IMR-90 (cell line): ENCODE data around the gene HECW1. TPM values are rescaled to one million over a fixed set of nuclear protein-coding genes. Genes with fewer than 3 reads are reported as not detected.

Experiments used
- ATAC-seq: fragments of 200-7000 bp; cut with Tn5 transposase; 2 replicates; pipeline ENCODE4 v1.9.1; 2020; ENCODE audit warnings: low read depth, mild to moderate bottlenecking, moderate library complexity
- BruUV-seq: library from RNA; stranded (reverse); fragments of 400-500 nt; replicated peaks from 2 replicates; lab custom pipeline; 2021; lab: Mats Ljungman, UMichigan
- CTCF ChIA-PET: fragments of 300-600 bp; formaldehyde crosslinking; extraction: SDS; loops from one replicate; lab custom pipeline; 2021; ENCODE audit warnings: antibody characterized with exemption; lab: Yijun Ruan, JAX
- POLR2A ChIA-PET: fragments of 300-600 bp; sonication (Branson Sonifier 250); formaldehyde crosslinking; loops from one replicate; lab custom pipeline; 2022; ENCODE audit warnings: antibody characterized with exemption; ENCODE audit not compliant: unreplicated experiment; lab: Charles Lee
- DNase-seq: peaks from one replicate; pipeline ENCODE4 v3.0.0; 2013
- H2AFZ ChIP-seq: replicated peaks from 2 replicates; pipeline ENCODE3; 2013; ENCODE audit warnings: low read length, mild to moderate bottlenecking; ENCODE audit not compliant: poor library complexity
- H2AK5ac ChIP-seq: 2 replicates; pipeline ENCODE4 v1.6.1; 2013; ENCODE audit warnings: low read depth, low read length, inconsistent platforms
- H2AK9ac ChIP-seq: replicated peaks from 2 replicates; pipeline ENCODE3; 2013; ENCODE audit warnings: mild to moderate bottlenecking, low read depth, low read length, moderate library complexity; ENCODE audit not compliant: poor library complexity
- H2BK120ac ChIP-seq: 2 replicates; pipeline ENCODE4 v1.6.1; 2013; ENCODE audit warnings: low read depth, low read length, inconsistent platforms
- H2BK15ac ChIP-seq: 3 replicates; pipeline ENCODE4 v1.6.1; 2013; ENCODE audit warnings: low read depth, low read length, inconsistent platforms
- H2BK20ac ChIP-seq: 2 replicates; pipeline ENCODE4 v1.6.1; 2013; ENCODE audit warnings: low read depth, mild to moderate bottlenecking, inconsistent platforms, low read length, moderate library complexity
- H2BK5ac ChIP-seq: 2 replicates; pipeline ENCODE4 v1.6.1; 2013; ENCODE audit warnings: mild to moderate bottlenecking, low read depth, low read length, inconsistent platforms; ENCODE audit not compliant: poor library complexity, severe bottlenecking
- H3K14ac ChIP-seq: replicated peaks from 2 replicates; pipeline ENCODE4 v1.6.1; 2013; ENCODE audit warnings: low read depth, low read length, inconsistent platforms
- H3K18ac ChIP-seq: 2 replicates; pipeline ENCODE4 v1.6.1; 2013; ENCODE audit warnings: low read depth, low read length, control low read depth
- H3K23ac ChIP-seq: 2 replicates; pipeline ENCODE4 v1.6.1; 2013; ENCODE audit warnings: low read depth, low read length, inconsistent platforms
- H3K27ac ChIP-seq: 2 replicates; pipeline ENCODE4 v1.5.1; 2013; ENCODE audit warnings: mild to moderate bottlenecking, control low read depth, low read length; ENCODE audit not compliant: insufficient read depth
- H3K27me3 ChIP-seq: 2 replicates; pipeline ENCODE4 v1.6.1; 2013; ENCODE audit warnings: low read length; ENCODE audit not compliant: control insufficient read depth, insufficient read depth
- H3K36me3 ChIP-seq: 2 replicates; pipeline ENCODE4 v1.6.1; 2013; ENCODE audit warnings: low read length, mixed read lengths; ENCODE audit not compliant: control insufficient read depth, insufficient read depth
- H3K4ac ChIP-seq: 2 replicates; pipeline ENCODE4 v1.6.1; 2013; ENCODE audit warnings: low read depth, low read length, inconsistent platforms
- H3K4me1 ChIP-seq: 2 replicates; pipeline ENCODE4 v1.6.1; 2013; ENCODE audit warnings: low read length, mixed read lengths; ENCODE audit not compliant: control insufficient read depth, insufficient read depth
- H3K4me2 ChIP-seq: 2 replicates; pipeline ENCODE4 v1.6.1; 2013; ENCODE audit warnings: low read depth, mild to moderate bottlenecking, control low read depth, low read length, moderate library complexity
- H3K4me3 ChIP-seq: 2 replicates; pipeline ENCODE4 v1.5.1; 2013; ENCODE audit warnings: low read depth, mild to moderate bottlenecking, control low read depth, low read length, moderate library complexity; ENCODE audit not compliant: insufficient read depth
- H3K56ac ChIP-seq: 2 replicates; pipeline ENCODE4 v1.6.1; 2013; ENCODE audit warnings: low read length, inconsistent platforms; ENCODE audit not compliant: insufficient read depth; ENCODE audit errors: extremely low read depth
- H3K79me1 ChIP-seq, 2 experiments: 2 replicates each; pipeline ENCODE4 v1.6.1; 2013; ENCODE audit warnings: low read length in 2 of 2, inconsistent platforms in 1 of 2, low read depth in 1 of 2
- H3K9ac ChIP-seq: 2 replicates; pipeline ENCODE4 v1.6.1; 2013; ENCODE audit warnings: low read depth, low read length, control low read depth
- H3K9me1 ChIP-seq: 2 replicates; pipeline ENCODE4 v1.6.1; 2013; ENCODE audit warnings: low read length, inconsistent platforms; ENCODE audit not compliant: insufficient read depth
- H3K9me3 ChIP-seq: 2 replicates; pipeline ENCODE4 v1.6.1; 2013; ENCODE audit warnings: low read length; ENCODE audit not compliant: control insufficient read depth, insufficient read depth
- H4K20me1 ChIP-seq: 2 replicates; pipeline ENCODE4 v1.6.1; 2013; ENCODE audit warnings: low read length, inconsistent platforms; ENCODE audit not compliant: insufficient read depth
- H4K5ac ChIP-seq: 2 replicates; pipeline ENCODE4 v1.6.1; 2013; ENCODE audit warnings: mild to moderate bottlenecking, low read depth, low read length, control low read depth
- H4K8ac ChIP-seq, 2 experiments: 2 replicates each; pipeline ENCODE4 v1.6.1; 2013; ENCODE audit warnings: low read depth in 2 of 2, low read length in 2 of 2, control low read depth in 1 of 2, inconsistent platforms in 1 of 2
- H4K91ac ChIP-seq: 2 replicates; pipeline ENCODE4 v1.6.1; 2013; ENCODE audit warnings: low read depth, low read length, inconsistent platforms; ENCODE audit not compliant: insufficient read depth
- BHLHE40 ChIP-seq: fragments of 150-350 bp; IDR thresholded peaks from 2 replicates; pipeline ENCODE4 v1.6.1; 2016; ENCODE audit warnings: mild to moderate bottlenecking, low read depth, low read length
- CHD1 ChIP-seq: IDR thresholded peaks from 2 replicates; pipeline ENCODE4 v1.6.1; 2012; ENCODE audit warnings: low read depth, low read length, improper control_type of control experiment
- CTCF ChIP-seq: conservative IDR thresholded peaks from 2 replicates; pipeline ENCODE4 v1.5.1; 2012; ENCODE audit warnings: mild to moderate bottlenecking, low read depth, low read length, improper control_type of control experiment
- FOS ChIP-seq: fragments of 150-350 bp; IDR thresholded peaks from 2 replicates; pipeline ENCODE4 v1.6.1; 2016; ENCODE audit warnings: low read depth, low read length
- MAFK ChIP-seq: IDR thresholded peaks from 2 replicates; pipeline ENCODE4 v1.6.1; 2012; ENCODE audit warnings: low read depth, low read length, improper control_type of control experiment
- MAZ ChIP-seq: IDR thresholded peaks from 2 replicates; pipeline ENCODE4 v1.6.1; 2012; ENCODE audit warnings: low read depth, mild to moderate bottlenecking, low read length, improper control_type of control experiment, moderate library complexity, borderline replicate concordance
- MXI1 ChIP-seq: IDR thresholded peaks from 2 replicates; pipeline ENCODE4 v1.6.1; 2012; ENCODE audit warnings: low read depth, mild to moderate bottlenecking, low read length, moderate library complexity, borderline replicate concordance
- NFE2L2 ChIP-seq: fragments of 150-350 bp; IDR thresholded peaks from 2 replicates; pipeline ENCODE4 v1.6.1; 2016; ENCODE audit warnings: low read depth, mild to moderate bottlenecking, low read length
- POLR2A ChIP-seq: IDR thresholded peaks from 2 replicates; pipeline ENCODE4 v1.6.1; 2012; ENCODE audit warnings: mild to moderate bottlenecking, low read depth, low read length
- RAD21 ChIP-seq: IDR thresholded peaks from 2 replicates; pipeline ENCODE4 v1.6.1; 2012; ENCODE audit warnings: low read length, improper control_type of control experiment
- RCOR1 ChIP-seq: IDR thresholded peaks from 2 replicates; pipeline ENCODE4 v1.6.1; 2012; ENCODE audit warnings: mild to moderate bottlenecking, low read length, improper control_type of control experiment; ENCODE audit not compliant: insufficient replicate concordance
- RFX5 ChIP-seq: IDR thresholded peaks from 2 replicates; pipeline ENCODE4 v1.8.0; 2012; ENCODE audit warnings: low read depth, mild to moderate bottlenecking, low read length, moderate library complexity
- SMC3 ChIP-seq: fragments of 150-350 bp; IDR thresholded peaks from 2 replicates; pipeline ENCODE4 v1.6.1; 2016; ENCODE audit warnings: low read depth, mild to moderate bottlenecking, antibody characterized with exemption, low read length, moderate library complexity
- WGBS, 2 experiments: methylation state at CpG; one replicate each; pipeline versions ENCODE4 v1.1.5 to v1.1.7; 2013; ENCODE audit warnings: missing lambda C conversion rate in 2 of 2; ENCODE audit not compliant: insufficient read length in 1 of 2; ENCODE audit errors: extremely low coverage in 2 of 2; 5-methylcytosine and 5-hydroxymethylcytosine counted together
- dilution Hi-C: fragments of 300-500 bp; cut with HindIII; formaldehyde crosslinking; loops from one replicate; pipeline ENCODE4 v1.14.3; 2018; ENCODE audit warnings: low sequenced_read_pairs; ENCODE audit not compliant: unreplicated experiment
- in situ Hi-C: fragments of 300-500 bp; cut with MboI; formaldehyde crosslinking; loops from 3 replicates; pipeline ENCODE4 v1.14.3; 2019; ENCODE audit warnings: low sequenced_read_pairs, inconsistent platforms, mixed read lengths
- intact Hi-C: fragments of 100-400 bp; cut with micrococcal nuclease; formaldehyde crosslinking; loops from 2 replicates; pipeline ENCODE4 v1.10.0; 2022
- polyA plus RNA-seq, 3 experiments: library from polyadenylated mRNA; depleted of rRNA; stranded (reverse); fragments of >200 nt; gene quantifications; 2 replicates each; pipeline ENCODE4 v1.2.3, GENCODE V29; 2012; ENCODE audit warnings: low replicate concordance in 1 of 3
- total RNA-seq: library from RNA; depleted of rRNA; stranded (reverse); fragments of >200 nt; gene quantifications from 2 replicates; pipeline ENCODE4 v1.2.3, GENCODE V29; 2012
- TF ChIP-seq, protein P1 (sequence below): fragments of 150-350 bp; IDR thresholded peaks from 2 replicates; pipeline ENCODE4 v1.6.1; 2016; ENCODE audit warnings: low read depth, mild to moderate bottlenecking, low read length, moderate library complexity, borderline replicate concordance
- TF ChIP-seq, protein P2 (sequence below): fragments of 150-350 bp; IDR thresholded peaks from 2 replicates; pipeline ENCODE4 v1.6.1; 2017; ENCODE audit warnings: mild to moderate bottlenecking, antibody characterized with exemption, low read length, low read depth

HECW1 gene
- total and polyA plus RNA-seq, 2 of the 4 experiments (the other 2 are of a cell fraction) = 0.56 to 1.3 TPM

GRCh38 chr7:43248553-43248952 is 136.1 kb downstream of the HECW1 start:
- H3K9ac ChIP-seq = peak overlapping the region; percentile 4; the same call in 1 of the 2 replicates
- TF ChIP-seq, protein P1, sequence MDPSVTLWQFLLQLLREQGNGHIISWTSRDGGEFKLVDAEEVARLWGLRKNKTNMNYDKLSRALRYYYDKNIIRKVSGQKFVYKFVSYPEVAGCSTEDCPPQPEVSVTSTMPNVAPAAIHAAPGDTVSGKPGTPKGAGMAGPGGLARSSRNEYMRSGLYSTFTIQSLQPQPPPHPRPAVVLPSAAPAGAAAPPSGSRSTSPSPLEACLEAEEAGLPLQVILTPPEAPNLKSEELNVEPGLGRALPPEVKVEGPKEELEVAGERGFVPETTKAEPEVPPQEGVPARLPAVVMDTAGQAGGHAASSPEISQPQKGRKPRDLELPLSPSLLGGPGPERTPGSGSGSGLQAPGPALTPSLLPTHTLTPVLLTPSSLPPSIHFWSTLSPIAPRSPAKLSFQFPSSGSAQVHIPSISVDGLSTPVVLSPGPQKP = no peak
- TF ChIP-seq RCOR1 = no peak
- TF ChIP-seq RFX5 = no peak
- no peak for TF ChIP-seq CTCF
- TF ChIP-seq, protein P2, sequence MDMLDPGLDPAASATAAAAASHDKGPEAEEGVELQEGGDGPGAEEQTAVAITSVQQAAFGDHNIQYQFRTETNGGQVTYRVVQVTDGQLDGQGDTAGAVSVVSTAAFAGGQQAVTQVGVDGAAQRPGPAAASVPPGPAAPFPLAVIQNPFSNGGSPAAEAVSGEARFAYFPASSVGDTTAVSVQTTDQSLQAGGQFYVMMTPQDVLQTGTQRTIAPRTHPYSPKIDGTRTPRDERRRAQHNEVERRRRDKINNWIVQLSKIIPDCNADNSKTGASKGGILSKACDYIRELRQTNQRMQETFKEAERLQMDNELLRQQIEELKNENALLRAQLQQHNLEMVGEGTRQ = no peak
- no peak for TF ChIP-seq CHD1
- TF ChIP-seq RAD21 = no peak
- no peak for TF ChIP-seq SMC3
- TF ChIP-seq MAZ = no peak
- TF ChIP-seq MXI1 = no peak
- no peak for TF ChIP-seq POLR2A
- TF ChIP-seq FOS = no peak
- no peak for TF ChIP-seq MAFK
- TF ChIP-seq BHLHE40 = no peak
- TF ChIP-seq NFE2L2 = no peak

More at GRCh38 chr7:43248553-43248952, 136.1 kb downstream of the HECW1 start:
- H3K9me1 ChIP-seq = peaks cover 4% of the 10 kb centered on the region; the same call in 1 of the 2 replicates
- H2BK120ac ChIP-seq = peak overlapping the region; percentile 90
- H3K79me1 ChIP-seq = peaks cover 0 to 10% of the 10 kb centered on the region in 2 experiments; a peak in 1 of 4 replicates
- peak overlapping the region; percentile 88 for H3K4ac ChIP-seq
- H3K4me3 ChIP-seq = no peak overlapping the region; the same call in 1 of the 2 replicates
- peak overlapping the region; percentile 62; the same call in 1 of the 2 replicates for H4K5ac ChIP-seq
- no peak for DNase-seq
- BruUV-seq = no TSS peak
- no peak overlapping the region for H3K23ac ChIP-seq
- ATAC-seq = no peak
- H2BK20ac ChIP-seq = peak overlapping the region; percentile 66
- peak overlapping the region; percentile 44 to 70; a peak in 3 of 4 replicates for H4K8ac ChIP-seq
- dilution Hi-C loops = loop anchor here (25.0 kb wide), 1 partner anchor 311 kb away; the partner anchor contains the start of genes MRPL32 and PSMA2
- peak overlapping the region; percentile 8; the same call in 1 of the 3 replicates for H2BK15ac ChIP-seq
- no peaks in the 10 kb centered on the region for H3K9me3 ChIP-seq
- no peak overlapping the region for H3K56ac ChIP-seq
- peak overlapping the region; percentile 84 for H3K4me2 ChIP-seq
- H3K27me3 ChIP-seq = no peaks in the 10 kb centered on the region
- no peaks in the 10 kb centered on the region for H3K36me3 ChIP-seq
- peak overlapping the region; percentile 86 for H2AFZ ChIP-seq
- intact Hi-C loops = loop anchor here (5.0 kb wide), 1 partner anchor 131 kb away; no protein-coding TSS in a partner anchor
- in situ Hi-C loops = no loop called here
- peak overlapping the region; percentile 90 for H4K91ac ChIP-seq
- peak overlapping the region; percentile 94 for H3K27ac ChIP-seq
- peaks cover 11% of the 10 kb centered on the region for H3K4me1 ChIP-seq
- H2BK5ac ChIP-seq = peak overlapping the region; percentile 94
- no peak overlapping the region for H3K14ac ChIP-seq
- 80% methylated on average over 1 of the region's 4 CpGs; no CpG with 5 or more reads in 1 of the 2 experiments for WGBS, 2 experiments
- POLR2A ChIA-PET = no interaction called here
- H3K18ac ChIP-seq = peak overlapping the region; percentile 78; the same call in 1 of the 2 replicates
- H2AK9ac ChIP-seq = peak overlapping the region; percentile 8
- no peaks in the 10 kb centered on the region for H4K20me1 ChIP-seq
- CTCF ChIA-PET = interaction anchor here (0.6 to 1.4 kb wide), 2 partner anchors 239 to 308 kb away, joined by 3 to 4 read pairs; no protein-coding TSS in a partner anchor
- peak overlapping the region; percentile 17; the same call in 1 of the 2 replicates for H2AK5ac ChIP-seq
